HG03159 (cell line): ENCODE results near the gene GPR4.
A peak's percentile ranks its signal among the peaks of the same experiment; 100 is the strongest.
"Not testable (repeated sequence)": the region's sequence is repeated elsewhere in the genome, so short reads cannot be mapped to it uniquely, and the experiment has no call there.

Experiments used
- ATAC-seq: cut with Tn5 transposase; IDR thresholded peaks from one replicate; pipeline ENCODE4 v1.9.1; 2021; ENCODE audit warnings: mild to moderate bottlenecking, moderate library complexity; ENCODE audit not compliant: unreplicated experiment

The GPR4 gene

DNA sequence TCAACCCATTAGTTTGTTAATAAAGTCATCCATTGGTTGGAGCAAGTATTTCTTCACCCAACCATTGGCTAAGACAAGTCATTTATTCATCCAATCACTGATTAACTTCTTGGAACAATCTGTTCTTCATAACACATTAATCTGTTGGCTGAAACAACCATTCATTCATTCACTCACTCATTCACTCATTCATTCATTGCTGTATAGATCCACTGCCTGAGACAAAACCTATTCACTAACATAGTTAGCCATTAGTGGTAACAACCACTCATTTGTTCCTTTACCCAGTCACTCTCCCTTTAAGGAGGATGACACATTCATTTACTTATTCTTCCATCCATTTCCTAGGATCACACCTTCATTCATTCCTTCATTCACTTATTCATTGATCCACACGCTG lies 22.0 kb upstream of the GPR4 start:
- ATAC-seq = no peak

DNA sequence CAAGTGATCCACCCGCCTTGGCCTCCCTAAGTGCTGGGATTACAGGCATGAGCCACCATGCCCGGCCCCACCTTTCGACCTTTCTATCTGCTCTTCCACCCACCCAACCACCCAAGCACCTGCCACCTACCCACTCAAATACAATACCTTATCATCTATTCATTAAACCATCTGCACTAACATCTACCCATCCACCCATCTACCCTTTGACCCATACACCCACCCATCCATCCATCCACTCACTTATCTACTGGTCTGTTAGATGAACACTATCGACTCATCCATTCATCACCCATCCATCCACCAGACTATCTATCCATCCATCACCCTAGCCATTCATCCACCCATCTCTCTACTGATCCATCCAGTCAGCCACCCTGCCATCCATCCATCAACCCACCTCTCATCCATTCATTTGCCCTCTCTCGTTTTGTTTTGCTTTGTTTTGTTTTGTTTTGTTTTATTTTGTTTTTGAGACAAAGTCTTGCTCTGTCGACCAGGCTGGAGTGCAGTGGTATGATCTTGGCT lies 20.0 kb upstream of the GPR4 start:
- no peak for ATAC-seq

- ATAC-seq = no peak
These were observed 19.4 kb upstream of the GPR4 start for GRCh38 chr19:45621389-45621788.

GRCh38 chr19:45616704-45617017 lies 14.6 kb upstream of the GPR4 start:
- no peak for ATAC-seq

DNA sequence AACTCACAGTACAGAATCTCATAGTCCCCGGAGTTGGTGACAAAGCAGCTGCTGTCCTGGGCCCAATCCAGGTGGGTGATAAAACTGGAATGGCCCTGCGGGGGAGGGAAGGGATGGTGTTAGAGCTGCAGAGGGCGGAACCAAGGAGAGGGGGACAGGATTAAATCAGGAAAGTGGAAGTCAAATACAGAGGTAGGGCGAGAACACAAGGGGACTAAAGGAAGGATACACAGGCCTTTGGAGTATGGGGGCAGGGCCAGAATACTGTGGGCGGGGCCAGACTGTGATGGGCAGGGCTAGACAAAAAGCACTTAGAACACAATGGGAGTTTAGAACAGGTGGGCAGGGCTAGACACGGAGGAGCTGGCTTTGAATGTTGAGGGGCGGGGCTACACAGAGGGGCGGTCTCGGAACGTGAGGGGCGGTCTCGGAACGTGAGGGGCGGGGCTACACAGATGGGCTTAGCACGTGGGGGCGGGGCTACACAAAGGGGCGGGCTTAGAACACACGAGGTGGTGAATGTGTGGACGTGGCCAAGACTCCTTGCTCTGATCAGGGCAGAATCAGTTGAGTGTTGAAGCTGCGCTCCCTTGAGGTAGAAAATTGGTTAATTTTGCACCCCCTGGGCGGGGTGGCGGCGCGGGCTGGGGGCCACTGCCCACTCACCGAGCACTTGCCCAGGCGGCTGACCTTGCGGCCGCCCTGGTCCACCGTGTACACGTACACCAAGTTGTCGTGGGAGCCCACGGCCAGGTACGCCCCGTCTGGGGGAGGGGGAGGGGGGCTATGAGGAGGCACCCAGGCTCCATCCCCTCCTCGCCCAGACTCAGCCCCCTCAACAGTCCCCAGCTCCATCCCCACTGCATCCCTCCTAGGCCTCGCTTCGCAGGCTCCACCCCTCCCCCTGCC lies 14.0 kb upstream of the GPR4 start:
- peak; percentile 50 for ATAC-seq

- ATAC-seq = not testable (repeated sequence)
These were observed 13.0 kb upstream of the GPR4 start for GRCh38 chr19:45615056-45615455.

- ATAC-seq = peak; percentile 42
These were observed 12.1 kb upstream of the GPR4 start for GRCh38 chr19:45613926-45614725.

GRCh38 chr19:45608948-45609347 lies 6.9 kb upstream of the GPR4 start:
- no peak for ATAC-seq

- ATAC-seq = no peak
These were observed 5.3 kb upstream of the GPR4 start for GRCh38 chr19:45607071-45608029.

- no peak for ATAC-seq
These were observed 897 bp downstream of the GPR4 start for GRCh38 chr19:45601115-45601514.

DNA sequence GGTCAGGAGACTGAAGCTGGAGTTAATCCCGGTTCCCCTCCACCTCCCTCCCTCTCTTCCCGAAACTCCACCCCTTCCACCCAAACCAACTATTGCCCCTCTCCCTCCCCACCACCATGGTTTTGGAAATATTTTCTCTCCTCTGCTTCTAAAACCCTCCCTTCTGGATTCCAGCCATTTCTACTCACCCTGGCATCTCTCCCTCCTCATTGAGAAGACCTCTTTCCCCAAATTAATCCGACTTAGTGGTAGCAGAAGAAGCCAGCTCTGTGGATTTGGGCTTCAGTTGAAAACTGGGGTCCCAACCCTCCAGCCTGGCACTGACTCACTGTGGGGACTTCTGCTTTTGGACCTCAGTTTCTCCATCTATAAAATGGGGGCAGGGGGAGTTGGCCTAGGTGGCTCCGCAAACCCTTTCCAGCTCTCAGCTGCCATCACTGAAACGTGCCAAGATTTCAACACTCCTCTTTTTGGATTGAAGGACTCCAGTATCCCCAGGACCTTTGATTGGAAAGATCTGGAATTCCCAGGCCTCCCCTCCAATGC lies 1.6 kb downstream of the GPR4 start:
- ATAC-seq = no peak

DNA sequence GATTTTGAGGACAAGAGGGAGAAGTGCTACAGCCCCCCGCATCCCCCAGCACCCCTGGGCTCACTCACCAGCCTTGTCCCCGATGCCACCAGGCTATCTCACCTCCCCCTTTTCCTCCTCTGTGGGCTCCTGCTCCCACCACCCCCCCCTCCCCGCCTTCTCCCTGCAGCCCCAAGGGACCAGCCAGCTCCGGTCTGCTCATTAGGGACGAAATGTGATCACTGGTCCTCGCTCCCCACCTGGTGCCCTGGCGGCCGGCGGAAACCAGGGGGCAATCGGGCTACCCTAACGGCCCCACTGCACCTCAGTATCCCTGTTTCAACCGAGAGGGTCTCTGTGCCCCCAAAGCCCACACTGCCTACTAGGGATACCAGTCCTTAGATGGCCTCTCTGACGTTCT lies 2.7 kb downstream of the GPR4 start:
- no peak for ATAC-seq

DNA sequence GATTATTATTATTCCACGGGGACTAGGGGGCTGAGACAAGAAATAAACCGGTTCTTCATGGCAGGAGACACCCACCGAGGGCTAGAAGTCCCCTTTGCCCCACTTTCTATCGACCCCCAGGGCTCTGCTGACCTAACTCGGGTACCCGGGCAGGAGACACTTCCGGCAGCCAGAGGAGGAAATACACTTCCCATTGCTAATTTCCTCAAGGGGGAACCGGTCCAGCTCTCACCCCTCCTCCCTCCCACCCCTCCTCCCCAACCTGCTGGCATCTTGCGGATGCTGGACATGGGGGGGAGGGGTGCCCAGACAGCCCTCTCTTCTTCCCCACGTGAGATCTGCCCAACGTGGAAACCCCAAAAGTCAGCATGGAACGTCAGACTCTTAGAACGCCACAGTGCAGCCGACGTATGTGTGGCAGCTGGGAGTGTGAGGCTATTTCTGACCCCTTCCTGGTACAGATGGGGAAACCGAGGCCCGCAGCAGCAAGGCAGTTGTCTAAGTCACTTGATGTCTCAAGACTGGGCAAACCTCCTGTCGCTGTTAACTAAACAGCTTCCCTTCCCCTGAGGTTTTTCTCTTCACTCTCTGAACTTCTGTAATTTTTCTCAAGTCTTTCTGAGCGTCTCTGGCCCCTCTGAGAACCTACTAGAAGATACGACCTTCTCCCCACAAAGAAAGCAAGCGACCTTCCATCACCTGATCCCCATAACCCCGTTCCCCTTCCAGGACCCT lies 3.6 kb downstream of the GPR4 start:
- no peak for ATAC-seq

DNA sequence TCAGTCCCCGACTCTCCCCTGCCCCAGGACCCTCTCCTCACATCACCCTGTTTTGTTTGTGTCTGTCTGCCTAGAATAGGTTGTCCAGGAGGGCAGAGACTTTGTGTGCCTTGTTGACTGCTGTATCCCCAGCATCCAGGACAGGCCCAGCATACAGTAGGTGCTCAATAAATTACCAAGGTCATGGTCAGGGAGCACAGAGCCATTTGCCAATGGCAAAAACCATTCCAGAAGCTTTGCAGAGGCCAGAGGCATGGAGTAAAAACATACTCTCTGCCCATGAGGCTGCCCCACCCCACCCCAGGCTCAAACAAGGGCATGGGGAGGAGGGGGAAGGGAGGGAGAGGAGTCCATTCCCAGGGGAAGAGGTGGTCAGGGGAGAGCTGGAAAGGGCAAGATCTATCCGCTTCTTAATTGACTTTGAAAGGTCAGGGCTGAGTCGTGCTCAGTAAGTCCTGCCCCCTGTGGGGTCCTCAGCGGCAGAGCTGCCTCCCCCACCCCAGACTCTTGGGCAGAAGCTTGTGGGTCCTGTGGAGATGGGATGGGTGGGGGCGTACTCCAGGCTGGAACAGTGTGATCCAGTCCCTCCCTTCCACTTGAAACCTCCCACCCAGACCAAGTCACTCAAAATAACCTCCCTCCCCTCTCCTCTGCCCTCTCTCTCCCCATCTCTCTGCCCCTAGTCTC lies 4.4 kb downstream of the GPR4 start:
- no peak for ATAC-seq

DNA sequence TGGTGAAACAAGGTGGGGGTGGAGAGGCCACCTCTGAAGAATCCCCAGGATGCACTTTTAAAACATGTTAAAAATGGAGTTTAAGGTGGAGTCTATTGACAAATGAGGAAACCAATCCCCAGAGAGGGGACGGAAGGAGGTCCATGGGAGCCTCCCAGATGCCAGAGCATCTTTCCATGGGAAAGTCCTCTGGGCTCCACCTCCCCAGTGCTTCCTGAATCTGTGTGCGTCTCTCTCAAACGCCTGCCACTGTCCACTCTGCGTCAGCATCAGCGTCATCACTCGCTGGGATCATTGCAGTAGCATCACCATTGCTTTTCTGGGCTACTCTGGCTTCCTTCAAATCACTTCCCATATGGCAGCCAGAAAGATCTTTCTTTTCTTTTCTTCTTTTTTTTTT lies 6.2 kb downstream of the GPR4 start:
- ATAC-seq = no peak

- ATAC-seq = no peak
These were observed 8.5 kb downstream of the GPR4 start for GRCh38 chr19:45593520-45593919.

DNA sequence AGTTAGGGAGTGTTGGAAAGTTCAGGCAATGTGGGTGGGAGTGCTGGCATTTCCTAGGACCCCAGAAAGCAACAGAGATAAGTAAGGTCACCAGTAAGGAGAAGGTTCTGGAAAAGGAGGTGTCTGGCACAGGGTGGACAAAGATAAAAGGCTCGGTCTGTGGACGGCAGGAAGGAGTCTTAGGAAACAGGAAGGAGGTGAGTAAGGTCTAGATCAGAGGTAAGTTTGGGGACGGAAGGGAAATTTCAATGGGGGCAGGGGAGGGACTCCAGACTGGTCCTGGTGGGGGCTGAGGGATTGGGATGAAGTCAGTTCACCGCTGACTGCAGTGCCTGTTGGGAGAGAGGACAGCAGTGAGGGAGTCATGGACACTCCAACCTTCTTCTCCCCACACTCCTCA lies 9.6 kb downstream of the GPR4 start:
- no peak for ATAC-seq

GRCh38 chr19:45591638-45592005 lies 10.4 kb downstream of the GPR4 start:
- no peak for ATAC-seq

GRCh38 chr19:45591004-45591637 lies 10.9 kb downstream of the GPR4 start:
- ATAC-seq = no peak
